Glomerular visceral epithelial cell (primary cell): ENCODE data around the gene TRMT10C.
"Not testable (repeated sequence)": the region's sequence is repeated elsewhere in the genome, so short reads cannot be mapped to it uniquely, and the experiment has no call there.

ENCODE experiments used
- DNase-seq: peaks from one replicate; pipeline ENCODE4 v3.0.0-alpha.2; 2016; ENCODE audit errors: extremely low spot score

TRMT10C gene

GRCh38 chr3:101561630-101562328 lies at the start of gene TRMT10C:
Gene TRMT10C, plus strand, starts transcription at chr3:101561868. Its CDS starts 2,914 bp downstream, at chr3:101564782.
- DNase-seq = peak; percentile 89

DNA sequence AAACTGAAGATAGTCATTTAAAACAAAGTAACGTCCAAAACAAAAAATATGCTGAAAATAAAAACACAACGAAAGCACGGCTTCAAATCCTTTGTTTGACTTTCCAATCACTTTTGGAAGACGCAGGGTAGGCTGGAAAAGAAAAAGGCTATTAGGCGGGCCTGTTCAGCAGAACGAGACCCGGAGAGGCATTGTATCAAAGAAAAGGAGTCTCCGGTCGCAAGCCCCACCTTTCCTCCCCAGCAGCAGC lies 49.3 kb upstream of the TRMT10C start:
- DNase-seq = no peak

DNA sequence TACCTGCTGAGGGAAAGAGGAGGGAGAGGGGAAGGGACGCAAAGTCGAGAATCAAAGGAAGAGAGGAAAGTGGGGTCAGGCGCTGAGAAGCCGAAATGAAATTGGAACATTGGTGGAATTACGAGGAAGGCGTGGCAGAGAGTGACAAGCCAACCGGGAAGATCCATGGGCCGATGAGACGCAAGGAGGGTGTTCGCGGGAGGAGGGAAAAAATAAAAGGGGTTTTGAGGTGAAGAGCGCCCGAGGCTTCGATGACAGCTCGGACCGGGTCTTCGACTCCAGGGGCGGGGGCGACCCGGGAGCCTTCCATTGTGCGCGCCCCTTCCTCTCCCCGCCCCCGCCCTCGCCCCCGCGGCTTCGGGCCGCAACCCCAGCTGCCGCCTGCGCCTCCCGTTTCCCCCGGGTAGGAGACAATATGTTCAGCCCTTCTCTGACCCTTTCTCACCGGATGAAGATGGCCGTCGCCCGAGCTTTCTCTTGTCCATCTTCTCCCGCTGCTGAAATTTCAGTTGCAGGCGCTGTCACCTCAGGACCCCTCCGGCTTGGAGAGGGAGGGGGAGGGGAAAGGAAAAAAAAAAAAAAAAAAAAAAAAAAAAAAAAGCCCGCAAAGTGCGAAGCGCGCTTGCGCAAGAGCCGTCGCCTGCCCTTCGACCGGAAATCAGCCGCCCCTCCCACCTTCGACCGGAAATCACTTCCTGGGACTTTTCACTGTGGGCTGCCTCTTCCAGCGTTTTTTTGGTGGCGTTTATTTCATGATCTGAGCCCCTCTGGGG lies 48.8 kb upstream of the TRMT10C start, which contains the start of gene SENP7:
Gene SENP7, minus strand, starts transcription at position 567 of the 773 bp plus-strand sequence. Its CDS starts 82 bp downstream, at position 485.
- peak; percentile 81 for DNase-seq

DNA sequence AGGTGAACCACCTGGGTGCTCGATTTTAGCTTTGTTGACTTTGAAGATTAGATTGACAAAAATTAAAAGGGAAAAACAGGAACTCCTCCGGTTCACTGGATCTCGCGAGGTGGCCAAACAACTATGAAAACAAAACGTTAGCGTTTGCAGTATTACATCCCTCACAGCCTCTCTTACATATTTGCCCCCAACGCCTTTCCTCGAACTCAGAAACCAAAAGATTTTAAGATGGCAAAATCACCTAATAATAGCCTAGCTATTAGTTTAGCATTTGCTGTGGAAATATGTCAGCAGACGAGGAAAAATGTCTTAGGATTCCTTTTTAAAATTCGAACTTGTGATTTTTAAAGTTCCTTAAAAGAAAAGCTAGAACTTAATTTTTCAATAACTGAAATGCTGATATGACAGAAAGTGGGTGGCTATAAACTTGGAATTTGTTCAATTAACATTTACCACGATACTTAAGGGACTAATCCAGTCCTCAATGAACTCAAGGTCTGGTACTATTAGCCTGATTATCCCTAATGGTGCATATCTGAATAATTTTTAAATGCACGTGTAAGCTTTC lies 48.2 kb upstream of the TRMT10C start:
- no peak for DNase-seq

DNA sequence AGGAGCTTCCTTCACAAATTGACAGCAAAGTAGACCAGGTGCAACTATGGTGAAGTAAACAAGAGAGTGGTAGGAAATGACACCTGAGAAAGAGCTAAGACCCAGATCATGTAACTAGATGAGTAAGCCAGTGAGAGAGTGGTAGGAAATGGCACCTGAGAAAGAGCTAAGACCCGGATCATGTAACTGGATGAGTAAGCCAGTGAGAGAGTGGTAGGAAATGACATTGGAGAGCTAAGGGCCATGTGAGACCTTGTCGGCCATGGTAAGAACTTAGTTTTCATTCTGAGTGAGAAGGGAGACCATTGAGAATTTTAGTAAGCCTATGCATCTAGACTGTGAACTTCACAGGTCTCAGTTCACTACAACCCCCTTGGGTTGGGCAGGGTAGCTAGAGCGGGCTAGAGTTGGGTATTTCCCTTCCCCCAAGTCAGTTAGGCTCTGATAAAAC lies 43.2 kb upstream of the TRMT10C start:
- DNase-seq = peak; percentile 16

- DNase-seq = peak; percentile 38
Observed at GRCh38 chr3:101519685-101520365, 41.8 kb upstream of the TRMT10C start.

DNA sequence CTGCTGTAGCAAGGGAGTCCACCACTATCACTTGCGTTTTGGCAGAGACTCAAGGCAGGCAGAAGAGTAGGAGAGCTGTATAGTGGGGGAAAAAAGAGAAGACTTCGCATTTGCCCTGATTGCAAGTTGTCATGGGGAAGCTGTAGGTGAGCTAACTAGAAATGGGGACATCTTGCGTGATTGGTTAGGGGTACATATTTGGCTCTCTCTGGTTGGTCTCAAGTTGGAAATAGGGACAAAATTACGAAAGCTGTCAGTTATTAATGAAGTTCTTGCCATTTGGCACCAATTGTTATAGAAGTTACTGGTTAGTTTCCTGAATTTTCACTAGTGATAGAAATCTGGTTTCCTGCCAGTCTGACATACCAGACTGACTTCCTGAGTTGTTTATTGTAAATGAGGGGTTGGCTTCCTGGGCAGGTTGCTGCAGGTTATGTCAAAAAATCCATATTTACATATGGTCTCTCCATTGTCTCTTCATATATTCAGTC lies 40.4 kb upstream of the TRMT10C start:
- no peak for DNase-seq

DNA sequence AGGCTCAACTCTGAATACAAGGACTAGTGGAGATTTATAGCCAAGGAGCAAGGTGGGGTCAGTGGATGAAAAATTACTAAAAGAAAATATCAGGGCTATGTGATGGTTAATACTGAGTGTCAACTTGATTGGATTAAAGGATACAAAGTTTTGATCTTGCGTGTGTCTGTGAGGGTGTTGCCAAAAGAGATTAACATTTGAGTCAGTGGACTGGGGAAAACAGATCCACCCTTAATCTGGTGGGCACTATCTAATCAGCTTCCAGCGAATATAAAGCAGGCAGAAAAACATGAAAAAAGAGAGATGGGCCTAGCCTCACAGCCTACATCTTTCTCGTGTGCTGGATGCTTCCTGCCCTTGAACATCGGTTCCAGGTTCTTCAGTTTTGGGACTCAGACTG lies 34.2 kb upstream of the TRMT10C start:
- DNase-seq = no peak

GRCh38 chr3:101527906-101528305 lies 33.8 kb upstream of the TRMT10C start:
- no peak for DNase-seq

DNA sequence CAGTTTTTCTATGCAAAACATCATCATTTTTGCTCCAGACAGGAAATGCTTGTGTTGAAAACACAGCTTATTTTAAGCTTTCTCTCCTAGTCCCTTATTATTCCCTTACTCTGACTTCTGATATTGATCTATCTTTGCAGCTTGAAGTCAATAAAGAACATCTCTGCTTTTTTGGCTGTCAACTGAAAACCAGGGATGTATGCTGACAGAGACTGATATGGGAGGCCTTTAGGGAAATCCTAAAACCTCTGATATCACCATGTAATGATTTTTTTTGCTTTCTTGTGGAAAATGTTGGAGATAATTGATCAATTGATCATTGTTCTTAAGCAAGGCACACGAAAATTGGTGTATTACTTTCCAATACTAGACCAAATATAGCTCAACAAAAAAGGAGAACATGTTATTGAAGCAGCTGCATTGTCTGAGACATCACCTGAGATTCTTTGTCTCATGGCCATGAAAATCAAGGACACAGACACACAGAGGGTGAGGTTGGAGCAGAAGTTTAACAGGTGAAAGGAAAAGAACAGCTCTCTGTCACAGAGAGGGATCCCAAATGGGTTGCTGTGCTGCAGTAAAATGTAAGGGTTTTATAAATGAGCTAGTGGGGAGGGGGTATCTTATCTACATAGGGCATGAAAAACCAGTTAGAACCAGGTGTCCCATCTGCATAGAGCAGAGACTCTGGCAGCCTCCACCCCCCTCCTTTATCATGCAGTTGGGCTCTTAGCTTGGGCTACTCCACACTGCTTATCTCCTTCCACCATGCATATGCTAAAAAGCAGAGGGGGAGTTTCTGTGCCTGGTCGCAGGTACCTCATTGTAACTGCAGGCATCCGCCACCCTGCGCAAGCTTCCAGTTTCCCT lies 31.6 kb upstream of the TRMT10C start:
- DNase-seq = no peak

GRCh38 chr3:101530686-101531047 lies 31.0 kb upstream of the TRMT10C start:
- no peak for DNase-seq

- DNase-seq = no peak
Observed at GRCh38 chr3:101531473-101532086, 30.1 kb upstream of the TRMT10C start.

DNA sequence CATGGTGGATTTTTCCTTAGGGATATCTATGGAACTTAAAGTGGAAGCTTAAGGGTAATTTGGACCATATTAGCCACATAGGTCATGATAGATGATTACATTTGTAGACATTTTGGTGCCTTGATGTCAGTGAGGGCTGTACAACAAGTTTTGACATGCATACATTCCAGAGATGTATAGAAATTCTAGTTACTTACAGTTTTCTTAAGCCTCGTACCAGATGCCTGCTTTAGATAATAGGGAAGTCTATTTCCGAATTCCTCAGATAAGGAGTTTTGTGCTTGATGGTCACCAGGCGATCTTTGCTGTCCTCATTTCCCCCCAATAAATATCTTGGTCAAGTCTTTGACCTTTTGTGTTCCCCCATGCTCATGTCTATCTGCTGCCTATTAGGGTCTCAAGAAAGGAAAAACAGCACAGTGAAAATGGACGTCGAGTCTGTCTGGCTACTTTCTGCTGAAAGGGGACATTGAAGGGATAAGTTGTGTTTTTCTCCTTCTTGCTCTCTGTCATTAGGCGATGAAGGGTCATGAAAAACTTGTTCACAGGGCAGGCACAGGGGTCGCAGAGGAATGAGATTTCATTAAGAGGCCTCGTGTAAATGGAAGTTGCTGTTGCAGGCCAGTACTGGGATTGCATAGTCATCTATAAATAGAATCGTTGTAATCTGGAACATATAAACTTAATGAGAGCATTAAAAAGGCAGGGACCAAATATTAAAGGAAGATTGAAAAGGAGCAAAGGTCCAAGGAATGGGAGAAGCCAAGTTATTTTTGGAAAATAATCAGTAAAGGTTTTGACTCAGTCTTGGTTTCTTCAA lies 28.7 kb upstream of the TRMT10C start:
- DNase-seq = no peak

DNA sequence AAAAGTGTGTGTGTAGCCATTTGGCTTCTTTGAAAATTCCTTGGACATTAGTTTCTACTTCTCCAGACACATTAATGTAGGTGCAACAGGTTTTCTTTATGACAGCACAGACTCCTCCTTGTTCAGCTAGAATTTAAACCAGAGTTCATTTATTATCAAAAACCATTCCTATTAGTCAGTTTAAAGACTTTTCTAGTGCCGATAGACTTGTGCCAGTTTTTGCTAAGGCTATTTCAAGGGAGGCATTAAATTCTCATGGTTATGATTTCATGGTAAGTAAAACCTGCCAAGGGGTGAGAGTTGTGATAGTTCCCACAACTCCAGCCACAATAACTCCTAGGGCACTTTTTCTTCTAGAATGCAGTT lies 28.1 kb upstream of the TRMT10C start:
- no peak for DNase-seq

GRCh38 chr3:101535221-101535620 lies 26.4 kb upstream of the TRMT10C start:
- no peak for DNase-seq

- no peak for DNase-seq
Observed at GRCh38 chr3:101536266-101536665, 25.4 kb upstream of the TRMT10C start.

DNA sequence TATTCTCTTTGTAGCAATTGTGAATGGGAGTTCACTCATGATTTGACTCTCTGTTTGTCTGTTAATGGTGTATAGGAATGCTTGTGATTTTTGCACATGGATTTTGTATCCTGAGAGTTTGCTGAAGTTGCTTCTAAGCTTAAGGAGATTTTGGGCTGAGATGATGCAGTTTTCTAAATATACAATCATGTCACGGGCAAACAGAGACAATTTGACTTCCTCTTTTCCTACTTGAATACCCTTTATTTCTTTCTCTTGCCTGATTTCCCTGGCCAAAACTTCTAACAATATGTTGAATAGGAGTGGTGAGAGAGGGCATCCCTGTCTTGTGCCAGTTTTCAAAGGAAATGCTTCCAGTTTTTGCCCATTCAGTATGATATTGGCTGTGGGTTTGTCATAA lies 24.7 kb upstream of the TRMT10C start:
- DNase-seq = not testable (repeated sequence)

GRCh38 chr3:101542957-101543356 lies 18.7 kb upstream of the TRMT10C start:
- no peak for DNase-seq

DNA sequence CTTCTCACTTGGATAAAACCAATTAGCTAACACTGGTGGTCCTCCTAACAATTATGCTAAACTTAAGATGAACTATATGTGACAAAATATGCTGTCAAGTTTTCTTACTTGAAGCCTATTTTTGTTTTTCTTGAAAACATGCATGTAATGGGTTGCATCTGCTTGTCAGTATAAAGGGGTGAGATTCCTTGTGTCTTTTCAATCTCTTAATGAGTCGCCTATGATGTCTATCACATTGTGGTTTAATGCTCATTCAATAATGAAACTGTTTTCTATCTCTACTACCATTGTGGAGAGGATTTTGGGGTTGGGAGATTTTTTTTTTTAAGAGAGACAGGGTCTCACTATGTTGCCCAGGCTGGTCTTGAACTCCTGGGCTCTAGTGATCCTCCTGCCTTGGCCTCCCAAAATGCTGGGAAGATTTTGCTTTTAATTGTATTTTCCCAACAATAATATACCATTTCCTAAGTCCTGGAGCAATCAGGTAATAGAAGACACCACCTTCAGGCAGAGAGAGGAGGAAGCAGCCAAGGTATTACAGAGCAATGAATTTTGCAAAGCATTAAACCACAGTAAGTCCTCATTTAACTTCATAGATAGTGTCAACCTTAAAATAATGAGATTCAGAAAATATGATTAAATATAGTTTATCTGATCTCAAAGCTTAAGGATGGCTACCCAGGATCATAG lies 17.4 kb upstream of the TRMT10C start:
- DNase-seq = no peak
